GM23248 (cell line): Measurements from ENCODE around the gene STUM. TPM values are rescaled to one million over a fixed set of nuclear protein-coding genes. Genes with fewer than 3 reads are reported as not detected.

Source experiments
- DNase-seq: peaks from one replicate; pipeline ENCODE4 v3.0.0-alpha.2; 2015
- H2AFZ ChIP-seq: fragments of 200-600 bp; sonication (generic); 2 replicates; pipeline ENCODE4 v1.6.1; 2016; ENCODE audit warnings: antibody characterized with exemption
- H3F3A ChIP-seq: fragments of 200-600 bp; sonication (generic); 2 replicates; pipeline ENCODE4 v1.6.1; 2016; ENCODE audit warnings: mild to moderate bottlenecking, antibody characterized with exemption, mixed run types; ENCODE audit not compliant: insufficient read depth
- H3K27ac ChIP-seq: fragments of 200-600 bp; sonication (generic); 2 replicates; pipeline ENCODE4 v1.5.1; 2016; ENCODE audit warnings: mild to moderate bottlenecking
- H3K27me3 ChIP-seq: fragments of 200-600 bp; sonication (generic); replicated peaks from 2 replicates; pipeline ENCODE4 v1.6.1; 2016; ENCODE audit warnings: mild to moderate bottlenecking; ENCODE audit not compliant: insufficient read depth
- H3K36me3 ChIP-seq: fragments of 200-600 bp; sonication (generic); 2 replicates; pipeline ENCODE4 v1.6.1; 2016; ENCODE audit warnings: low read depth, mild to moderate bottlenecking
- H3K4me1 ChIP-seq: fragments of 200-600 bp; sonication (generic); 2 replicates; pipeline ENCODE4 v1.6.1; 2016; ENCODE audit warnings: mild to moderate bottlenecking; ENCODE audit not compliant: insufficient read depth
- H3K4me2 ChIP-seq: fragments of 200-600 bp; sonication (generic); one replicate; pipeline ENCODE4 v1.6.1; 2016; ENCODE audit warnings: mild to moderate bottlenecking; ENCODE audit not compliant: unreplicated experiment
- H3K4me3 ChIP-seq: fragments of 200-600 bp; sonication (generic); 2 replicates; pipeline ENCODE4 v1.5.1; 2016; ENCODE audit warnings: mild to moderate bottlenecking
- H3K79me2 ChIP-seq: fragments of 200-600 bp; sonication (generic); 2 replicates; pipeline ENCODE4 v1.6.1; 2016; ENCODE audit warnings: mild to moderate bottlenecking; ENCODE audit not compliant: insufficient read depth
- H3K9ac ChIP-seq: fragments of 200-600 bp; sonication (generic); 2 replicates; pipeline ENCODE4 v1.6.1; 2016; ENCODE audit warnings: mild to moderate bottlenecking
- H3K9me2 ChIP-seq: fragments of 200-600 bp; sonication (generic); 2 replicates; pipeline ENCODE4 v1.6.1; 2016; ENCODE audit warnings: mixed run types, mild to moderate bottlenecking, moderate library complexity; ENCODE audit not compliant: insufficient read depth
- H3K9me3 ChIP-seq: fragments of 200-600 bp; sonication (generic); one replicate; pipeline ENCODE4 v1.6.1; 2017; ENCODE audit warnings: low read depth
- H4K20me1 ChIP-seq: fragments of 200-600 bp; sonication (generic); 2 replicates; pipeline ENCODE4 v1.6.0; 2016; ENCODE audit not compliant: insufficient read depth
- EZH2 ChIP-seq: fragments of 200-600 bp; sonication (generic); IDR thresholded peaks from 2 replicates; pipeline ENCODE4 v1.6.1; 2018; ENCODE audit warnings: antibody characterized with exemption, mild to moderate bottlenecking; ENCODE audit not compliant: insufficient read depth, poor library complexity, severe bottlenecking
- EZH2phosphoT487 ChIP-seq: fragments of 200-600 bp; sonication (generic); IDR thresholded peaks from 2 replicates; pipeline ENCODE4 v1.6.1; 2018; ENCODE audit warnings: antibody characterized with exemption, moderate library complexity, mild to moderate bottlenecking, low read depth; ENCODE audit not compliant: insufficient read depth
- WGBS, 2 experiments: methylation state at CpG; one replicate each; pipeline ENCODE4 v1.1.6; 2015 to 2017; ENCODE audit warnings: low lambda C conversion rate in 2 of 2, low coverage in 1 of 2; ENCODE audit errors: missing lambda C conversion rate in 2 of 2; 5-methylcytosine and 5-hydroxymethylcytosine counted together
- in situ Hi-C: fragments of 300-500 bp; cut with MboI; formaldehyde crosslinking; loops from 2 replicates; pipeline ENCODE4 v1.15.0; 2020
- polyA plus RNA-seq: library from polyadenylated mRNA; unstranded; fragments of >200 nt; fragmentation: Nextera tagmentation; extraction: Ambion mirVana; gene quantifications from 2 replicates; pipeline ENCODE4 v1.2.1, GENCODE V29; 2016
- total RNA-seq: library from RNA; depleted of rRNA; stranded (reverse); fragments of >200 nt; shearing (Covaris generic); gene quantifications from 2 replicates; pipeline ENCODE4 v1.2.3, GENCODE V29; 2014

STUM gene
- total and polyA plus RNA-seq, 2 experiments from 2014 or later, result under 0.01 TPM; not detected in 1

DNA sequence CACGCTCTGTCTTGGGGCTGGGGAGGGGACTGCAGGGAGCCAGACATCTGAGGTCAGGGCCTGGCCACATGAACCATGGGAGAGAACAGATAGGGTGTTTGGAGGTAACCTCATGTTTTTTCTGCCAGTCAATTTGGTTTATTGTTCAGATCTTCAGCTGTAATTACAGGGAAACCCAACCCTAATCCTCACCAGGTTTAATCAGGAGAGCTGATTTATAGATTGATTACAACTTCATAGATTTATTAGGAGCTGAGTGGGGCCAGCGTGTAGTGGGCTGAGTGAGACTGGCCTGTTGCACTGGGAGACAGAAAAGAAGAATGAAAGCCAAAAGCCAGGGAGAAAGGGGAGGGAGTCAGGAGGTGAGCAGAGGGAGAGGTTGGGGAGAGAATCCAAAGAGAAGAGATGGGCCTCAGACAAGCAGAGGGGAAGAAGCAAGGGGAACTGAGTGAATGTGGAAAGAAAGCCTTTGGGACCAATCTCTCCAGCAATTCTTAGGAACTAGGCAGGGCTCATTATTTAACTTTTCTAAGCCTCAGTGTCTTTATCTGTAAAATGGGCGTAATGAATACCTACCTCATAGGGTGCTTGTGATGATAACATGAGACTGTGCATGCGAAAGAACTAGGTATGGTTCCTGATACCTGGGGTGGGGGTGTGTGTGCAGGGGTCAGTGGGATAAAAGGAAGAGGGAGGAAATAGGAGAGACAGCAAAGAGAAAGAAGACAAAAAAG, 17.0 kb upstream of the STUM start:
- H3K9ac ChIP-seq, result no peak overlapping the region
- no peak for DNase-seq
- no peak overlapping the region for H3K27ac ChIP-seq
- no peaks in the 10 kb centered on the region for H3K9me3 ChIP-seq
- H3F3A ChIP-seq, result no peaks in the 10 kb centered on the region
- H3K36me3 ChIP-seq, result no peaks in the 10 kb centered on the region
- no peaks in the 10 kb centered on the region for H3K9me2 ChIP-seq
- no peak overlapping the region for H3K4me3 ChIP-seq
- no peak for TF ChIP-seq EZH2phosphoT487
- no peak for TF ChIP-seq EZH2
- H2AFZ ChIP-seq, result no peak overlapping the region
- H3K4me2 ChIP-seq, result no peak overlapping the region
- H4K20me1 ChIP-seq, result no peaks in the 10 kb centered on the region
- H3K4me1 ChIP-seq, result no peaks in the 10 kb centered on the region
- no peaks in the 10 kb centered on the region for H3K27me3 ChIP-seq
- in situ Hi-C loops, result no loop called here
- no peaks in the 10 kb centered on the region for H3K79me2 ChIP-seq
- 67 to 72% methylated on average over 4 of the region's 4 CpGs for WGBS, 2 experiments

DNA sequence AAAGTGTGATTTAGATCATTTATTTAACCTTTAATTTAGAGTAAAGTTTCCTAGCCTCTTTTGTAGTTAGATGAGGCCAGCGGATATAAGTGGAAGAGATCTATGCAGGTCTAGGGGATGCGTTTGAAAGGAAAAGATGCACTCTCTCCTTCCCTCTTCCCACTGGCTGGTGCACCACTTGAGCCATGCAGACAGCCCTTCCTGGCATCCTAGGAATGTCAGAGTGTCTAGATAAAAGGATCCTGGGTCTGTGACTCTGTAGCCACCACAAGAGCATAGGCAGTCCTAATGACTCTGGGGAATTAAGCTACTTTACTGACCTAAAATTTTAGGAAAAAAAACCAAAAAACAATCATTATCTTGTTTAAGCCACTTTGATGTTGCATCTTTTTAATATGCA, 16.0 kb upstream of the STUM start:
- Histone ChIP-seq H3K4me3 (no peak overlapping the region), H4K20me1 (no peaks in the 10 kb centered on the region), H3K36me3 (no peaks in the 10 kb centered on the region), H3F3A (no peaks in the 10 kb centered on the region), H3K27me3 (no peaks in the 10 kb centered on the region), H3K9ac (no peak overlapping the region), H3K4me1 (no peaks in the 10 kb centered on the region), H3K79me2 (no peaks in the 10 kb centered on the region), H3K9me2 (no peaks in the 10 kb centered on the region), H2AFZ (no peak overlapping the region), H3K9me3 (no peaks in the 10 kb centered on the region), H3K27ac (no peak overlapping the region), H3K4me2 (no peak overlapping the region)
- WGBS, 2 experiments, result 79 to 87% methylated on average over 2 of the region's 2 CpGs
- no peak for DNase-seq
- TF ChIP-seq EZH2, result no peak
- no peak for TF ChIP-seq EZH2phosphoT487
- in situ Hi-C loops, result no loop called here

DNA sequence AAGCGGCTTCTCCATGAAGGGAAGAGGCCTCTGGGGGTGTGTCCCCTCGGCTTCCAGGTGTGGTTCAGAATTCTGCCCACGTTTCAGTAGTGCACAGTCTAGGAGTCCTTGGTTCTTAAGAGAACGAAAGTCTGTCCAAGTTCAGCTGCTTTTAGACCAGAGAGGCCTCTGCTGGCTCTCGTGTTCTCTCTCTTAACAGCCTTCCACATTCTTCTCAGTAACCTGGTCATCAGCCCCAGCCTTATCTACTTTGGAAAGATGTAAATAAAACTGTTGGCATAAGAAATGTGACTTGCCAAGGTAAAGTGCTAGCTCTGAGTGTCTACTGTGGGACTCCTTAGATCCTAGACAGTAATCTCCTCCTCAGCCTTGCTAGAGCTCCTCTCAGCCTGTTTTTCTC, 15.3 kb upstream of the STUM start:
- WGBS, 2 experiments, result 41 to 42% methylated on average over 5 of the region's 5 CpGs
- no peak overlapping the region for H3K4me2 ChIP-seq
- no peak overlapping the region for H3K27ac ChIP-seq
- H4K20me1 ChIP-seq, result no peaks in the 10 kb centered on the region
- H3K36me3 ChIP-seq, result no peaks in the 10 kb centered on the region
- H3K27me3 ChIP-seq, result no peaks in the 10 kb centered on the region
- H3K4me1 ChIP-seq, result no peaks in the 10 kb centered on the region
- no peak for DNase-seq
- no peaks in the 10 kb centered on the region for H3K79me2 ChIP-seq
- no peak overlapping the region for H3K4me3 ChIP-seq
- H3K9me3 ChIP-seq, result no peaks in the 10 kb centered on the region
- in situ Hi-C loops, result no loop called here
- H3K9me2 ChIP-seq, result no peaks in the 10 kb centered on the region
- no peak for TF ChIP-seq EZH2phosphoT487
- TF ChIP-seq EZH2, result no peak
- no peak overlapping the region for H2AFZ ChIP-seq
- no peak overlapping the region for H3K9ac ChIP-seq
- no peaks in the 10 kb centered on the region for H3F3A ChIP-seq

DNA sequence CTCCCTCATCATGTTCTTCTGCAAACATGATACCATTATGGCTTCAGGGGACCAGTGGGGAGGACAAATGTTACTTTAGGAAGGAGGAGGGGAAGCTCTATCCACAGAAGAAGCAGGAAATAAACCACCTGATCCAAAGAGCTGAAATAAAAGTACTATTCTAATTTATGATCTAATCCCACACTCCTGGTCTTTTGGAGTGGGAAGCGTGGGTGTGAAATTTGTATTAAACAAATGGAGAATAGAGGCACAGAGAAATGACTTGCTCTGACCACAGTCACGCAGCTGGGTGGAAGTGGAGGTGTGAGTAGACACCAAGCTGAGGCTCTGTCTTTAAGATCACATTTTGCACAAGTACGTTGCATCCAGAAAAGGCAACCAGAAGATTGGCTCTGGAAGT, 14.5 kb upstream of the STUM start:
- Histone ChIP-seq H3K79me2 (no peaks in the 10 kb centered on the region), H3K9me2 (no peaks in the 10 kb centered on the region), H3K4me1 (no peaks in the 10 kb centered on the region), H3K36me3 (no peaks in the 10 kb centered on the region), H2AFZ (no peak overlapping the region), H4K20me1 (no peaks in the 10 kb centered on the region), H3K27ac (no peak overlapping the region), H3K4me3 (no peak overlapping the region), H3K9ac (no peak overlapping the region), H3K27me3 (no peaks in the 10 kb centered on the region), H3K9me3 (no peaks in the 10 kb centered on the region), H3K4me2 (no peak overlapping the region), H3F3A (no peaks in the 10 kb centered on the region)
- in situ Hi-C loops, result no loop called here
- WGBS, 2 experiments, result 50 to 51% methylated on average over 3 of the region's 3 CpGs
- no peak for TF ChIP-seq EZH2
- no peak for TF ChIP-seq EZH2phosphoT487
- DNase-seq, result no peak

DNA sequence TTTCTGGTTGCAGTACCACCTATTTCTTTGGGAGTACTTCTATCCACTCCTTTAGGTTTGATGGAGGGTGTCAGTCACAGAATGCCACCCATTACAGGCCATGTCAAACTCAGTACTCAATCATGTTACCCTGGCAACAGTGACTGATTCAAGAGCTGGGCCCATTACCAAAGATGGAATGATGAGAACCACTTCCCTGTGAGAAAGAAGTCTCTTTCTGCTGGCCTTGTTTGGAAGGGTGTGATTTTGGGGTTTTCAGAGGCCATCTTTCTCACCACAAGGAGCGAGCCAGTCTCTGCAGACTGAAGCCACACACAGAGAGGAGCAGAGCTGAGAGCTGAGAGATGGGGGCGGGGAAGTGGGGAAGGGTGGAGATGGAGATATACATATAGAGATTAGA, 13.9 kb upstream of the STUM start:
- H3K9ac ChIP-seq, result no peak overlapping the region
- H3K4me1 ChIP-seq, result no peaks in the 10 kb centered on the region
- no peaks in the 10 kb centered on the region for H3K79me2 ChIP-seq
- no peak overlapping the region for H3K4me3 ChIP-seq
- TF ChIP-seq EZH2phosphoT487 (no peak), EZH2 (no peak)
- in situ Hi-C loops, result no loop called here
- H3K36me3 ChIP-seq, result no peaks in the 10 kb centered on the region
- H3K27me3 ChIP-seq, result no peaks in the 10 kb centered on the region
- WGBS, 2 experiments, result 57 to 67% methylated on average over 2 of the region's 2 CpGs
- no peak for DNase-seq
- no peaks in the 10 kb centered on the region for H3K9me3 ChIP-seq
- no peaks in the 10 kb centered on the region for H4K20me1 ChIP-seq
- no peaks in the 10 kb centered on the region for H3F3A ChIP-seq
- H3K9me2 ChIP-seq, result no peaks in the 10 kb centered on the region
- H3K4me2 ChIP-seq, result no peak overlapping the region
- H2AFZ ChIP-seq, result no peak overlapping the region
- H3K27ac ChIP-seq, result no peak overlapping the region
